GM12878 (cell line): ENCODE measurements around the gene DUSP22. TPM values are rescaled to one million over a fixed set of nuclear protein-coding genes. Genes with fewer than 3 reads are reported as not detected.
A peak's percentile ranks its signal among the peaks of the same experiment; 100 is the strongest.

ENCODE experiments used
- BRCA1 ChIP-seq: IDR thresholded peaks from 2 replicates; pipeline ENCODE4 v1.6.1; 2011; ENCODE audit warnings: low read depth, low read length, improper control_type of control experiment
- CBX5 ChIP-seq: sonication (generic); IDR thresholded peaks from 2 replicates; pipeline ENCODE4 v1.6.1; 2016; ENCODE audit warnings: low read depth, moderate library complexity, mild to moderate bottlenecking, inconsistent platforms
- CREB1 ChIP-seq: IDR thresholded peaks from 2 replicates; pipeline ENCODE4 v1.6.1; 2012; ENCODE audit warnings: low read depth, mild to moderate bottlenecking, inconsistent platforms
- CREM ChIP-seq: IDR thresholded peaks from 2 replicates; pipeline ENCODE4 v1.6.1; 2014; ENCODE audit warnings: antibody characterized with exemption, low read depth
- IRF4 ChIP-seq: IDR thresholded peaks from 2 replicates; pipeline ENCODE4 v1.6.1; 2011; ENCODE audit warnings: low read depth, low read length
- KLF5 ChIP-seq: fragments of 450-650 bp; IDR thresholded peaks from 2 replicates; pipeline ENCODE4 v1.6.1; 2014; ENCODE audit warnings: mild to moderate bottlenecking; ENCODE audit not compliant: partially characterized antibody
- MYB ChIP-seq: fragments of 150-350 bp; IDR thresholded peaks from 2 replicates; pipeline ENCODE4 v1.6.1; 2014; ENCODE audit warnings: mild to moderate bottlenecking, low read depth, low read length, borderline replicate concordance
- POLR2AphosphoS2 ChIP-seq: IDR thresholded peaks from 2 replicates; pipeline ENCODE4 v1.6.1; 2011; ENCODE audit warnings: low read depth, mild to moderate bottlenecking, low read length, improper control_type of control experiment, moderate library complexity
- RB1 ChIP-seq: fragments of 450-650 bp; formaldehyde crosslinking; IDR thresholded peaks from 2 replicates; pipeline ENCODE4 v1.6.1; 2017; ENCODE audit warnings: mild to moderate bottlenecking, borderline replicate concordance
- SMAD1 ChIP-seq: fragments of 450-650 bp; IDR thresholded peaks from 2 replicates; pipeline ENCODE4 v1.6.1; 2018; ENCODE audit warnings: mild to moderate bottlenecking, low read depth; ENCODE audit not compliant: partially characterized antibody
- SREBF1 ChIP-seq: IDR thresholded peaks from 2 replicates; pipeline ENCODE4 v1.6.1; 2012; ENCODE audit warnings: mild to moderate bottlenecking, low read length
- TCF12 ChIP-seq: IDR thresholded peaks from 2 replicates; pipeline ENCODE4 v1.6.1; 2011; ENCODE audit warnings: low read depth, mild to moderate bottlenecking, low read length
- ZNF24 ChIP-seq: fragments of 450-650 bp; IDR thresholded peaks from 2 replicates; pipeline ENCODE4 v1.6.1; 2017; ENCODE audit warnings: antibody characterized with exemption, mild to moderate bottlenecking
- ZNF622 ChIP-seq: fragments of 450-650 bp; IDR thresholded peaks from 2 replicates; pipeline ENCODE4 v1.6.1; 2017; ENCODE audit warnings: mild to moderate bottlenecking, inconsistent platforms
- ZZZ3 ChIP-seq: IDR thresholded peaks from 2 replicates; pipeline ENCODE4 v1.6.1; 2011; ENCODE audit warnings: low read depth; ENCODE audit not compliant: control insufficient read depth, insufficient read length
- polyA plus RNA-seq, 11 experiments: library from polyadenylated mRNA; depleted of rRNA in 4 of 11; unstranded in 6 of 11; stranded (reverse) in 5 of 11; fragments of >200 nt; fragmentation: Nextera tagmentation in 4 of 11; fragmentation: Illumina TruSeq in 1 of 11; extraction: Ambion mirVana in 4 of 11; extraction: Trizol in 1 of 11; gene quantifications; 1 replicate in 1 of 11; 2 replicates in 10 of 11; pipeline versions ENCODE4 v1.2.1 to v1.2.3, GENCODE V29; 2011 to 2016; ENCODE audit warnings: inconsistent platforms in 2 of 11, missing spikeins in 2 of 11, low read depth in 1 of 11
- total RNA-seq, 4 experiments: library from RNA; depleted of rRNA in 3 of 4; stranded (reverse); fragments of >200 nt in 3 of 4; fragmentation: Illumina TruSeq in 1 of 4; extraction: Trizol in 1 of 4; gene quantifications; 2 replicates each; pipeline versions ENCODE4 v1.2.1 to v1.2.3, GENCODE V29; 2013 to 2021
- TF ChIP-seq, protein P1 (sequence below): IDR thresholded peaks from 2 replicates; pipeline ENCODE4 v1.6.1; 2012; ENCODE audit warnings: low read depth, low read length, improper control_type of control experiment
- TF ChIP-seq, protein P2 (sequence below): IDR thresholded peaks from 2 replicates; pipeline ENCODE4 v1.6.1; 2012; ENCODE audit warnings: low read length, inconsistent platforms
- TF ChIP-seq, protein P3 (sequence below): fragments of 450-650 bp; IDR thresholded peaks from 2 replicates; pipeline ENCODE4 v1.6.1; 2017; ENCODE audit warnings: mild to moderate bottlenecking, low read depth, inconsistent platforms; ENCODE audit not compliant: poor library complexity, severe bottlenecking
- TF ChIP-seq, protein P4 (sequence below): fragments of 450-650 bp; IDR thresholded peaks from 2 replicates; pipeline ENCODE4 v1.6.1; 2017; ENCODE audit warnings: mild to moderate bottlenecking
- TF ChIP-seq, protein P5 (sequence below): fragments of 450-650 bp; formaldehyde crosslinking; IDR thresholded peaks from 2 replicates; pipeline ENCODE4 v1.4.0; 2020; ENCODE audit warnings: mild to moderate bottlenecking, moderate library complexity
- TF ChIP-seq, protein P6 (sequence below): IDR thresholded peaks from 2 replicates; pipeline ENCODE4 v1.6.1; 2011; ENCODE audit warnings: low read depth, low read length, improper control_type of control experiment, borderline replicate concordance

Gene DUSP22
- total and polyA plus RNA-seq, 10 of the 15 experiments (the other 5 are each of a cell fraction or from before 2014, with no cell fraction given): 78.9 to 156 (median 107) TPM

DNA sequence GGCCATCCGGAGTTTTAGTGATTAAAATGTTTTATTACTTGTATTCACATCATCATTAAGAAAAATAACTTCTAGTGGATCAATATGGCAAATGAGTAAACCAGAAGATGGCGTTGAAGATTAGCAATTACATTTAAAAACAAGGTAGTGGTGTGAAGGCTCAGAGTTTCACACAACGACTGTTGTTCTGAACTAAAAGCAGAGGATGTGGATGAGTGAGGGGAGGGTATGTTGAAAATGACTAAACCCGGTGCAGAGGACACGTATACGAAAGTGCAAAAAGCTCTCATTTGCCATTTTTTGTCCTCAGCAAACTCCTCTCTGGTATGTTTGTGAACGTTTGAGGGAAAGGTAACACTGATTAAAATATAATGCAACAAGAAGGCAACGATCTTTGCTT is 97.3 kb downstream of the DUSP22 start (continued):
- TF ChIP-seq, protein P1, sequence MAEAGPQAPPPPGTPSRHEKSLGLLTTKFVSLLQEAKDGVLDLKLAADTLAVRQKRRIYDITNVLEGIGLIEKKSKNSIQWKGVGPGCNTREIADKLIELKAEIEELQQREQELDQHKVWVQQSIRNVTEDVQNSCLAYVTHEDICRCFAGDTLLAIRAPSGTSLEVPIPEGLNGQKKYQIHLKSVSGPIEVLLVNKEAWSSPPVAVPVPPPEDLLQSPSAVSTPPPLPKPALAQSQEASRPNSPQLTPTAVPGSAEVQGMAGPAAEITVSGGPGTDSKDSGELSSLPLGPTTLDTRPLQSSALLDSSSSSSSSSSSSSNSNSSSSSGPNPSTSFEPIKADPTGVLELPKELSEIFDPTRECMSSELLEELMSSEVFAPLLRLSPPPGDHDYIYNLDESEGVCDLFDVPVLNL: no peak
- TF ChIP-seq KLF5 (no peak), CREM (peak; percentile 52; the same call in 1 of the 2 replicates), RB1 (no peak), POLR2AphosphoS2 (no peak), MYB (no peak), ZNF622 (no peak), CBX5 (no peak), BRCA1 (no peak), ZNF24 (no peak), ZZZ3 (no peak), TCF12 (no peak), IRF4 (no peak), CREB1 (peak; percentile 60; the same call in 1 of the 2 replicates), SREBF1 (no peak), SMAD1 (peak; percentile 22)
- TF ChIP-seq, protein P2, sequence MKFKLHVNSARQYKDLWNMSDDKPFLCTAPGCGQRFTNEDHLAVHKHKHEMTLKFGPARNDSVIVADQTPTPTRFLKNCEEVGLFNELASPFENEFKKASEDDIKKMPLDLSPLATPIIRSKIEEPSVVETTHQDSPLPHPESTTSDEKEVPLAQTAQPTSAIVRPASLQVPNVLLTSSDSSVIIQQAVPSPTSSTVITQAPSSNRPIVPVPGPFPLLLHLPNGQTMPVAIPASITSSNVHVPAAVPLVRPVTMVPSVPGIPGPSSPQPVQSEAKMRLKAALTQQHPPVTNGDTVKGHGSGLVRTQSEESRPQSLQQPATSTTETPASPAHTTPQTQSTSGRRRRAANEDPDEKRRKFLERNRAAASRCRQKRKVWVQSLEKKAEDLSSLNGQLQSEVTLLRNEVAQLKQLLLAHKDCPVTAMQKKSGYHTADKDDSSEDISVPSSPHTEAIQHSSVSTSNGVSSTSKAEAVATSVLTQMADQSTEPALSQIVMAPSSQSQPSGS: peak; percentile 65
- TF ChIP-seq, protein P3, sequence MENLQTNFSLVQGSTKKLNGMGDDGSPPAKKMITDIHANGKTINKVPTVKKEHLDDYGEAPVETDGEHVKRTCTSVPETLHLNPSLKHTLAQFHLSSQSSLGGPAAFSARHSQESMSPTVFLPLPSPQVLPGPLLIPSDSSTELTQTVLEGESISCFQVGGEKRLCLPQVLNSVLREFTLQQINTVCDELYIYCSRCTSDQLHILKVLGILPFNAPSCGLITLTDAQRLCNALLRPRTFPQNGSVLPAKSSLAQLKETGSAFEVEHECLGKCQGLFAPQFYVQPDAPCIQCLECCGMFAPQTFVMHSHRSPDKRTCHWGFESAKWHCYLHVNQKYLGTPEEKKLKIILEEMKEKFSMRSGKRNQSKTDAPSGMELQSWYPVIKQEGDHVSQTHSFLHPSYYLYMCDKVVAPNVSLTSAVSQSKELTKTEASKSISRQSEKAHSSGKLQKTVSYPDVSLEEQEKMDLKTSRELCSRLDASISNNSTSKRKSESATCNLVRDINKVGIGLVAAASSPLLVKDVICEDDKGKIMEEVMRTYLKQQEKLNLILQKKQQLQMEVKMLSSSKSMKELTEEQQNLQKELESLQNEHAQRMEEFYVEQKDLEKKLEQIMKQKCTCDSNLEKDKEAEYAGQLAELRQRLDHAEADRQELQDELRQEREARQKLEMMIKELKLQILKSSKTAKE: peak; percentile 38
- TF ChIP-seq, protein P4, sequence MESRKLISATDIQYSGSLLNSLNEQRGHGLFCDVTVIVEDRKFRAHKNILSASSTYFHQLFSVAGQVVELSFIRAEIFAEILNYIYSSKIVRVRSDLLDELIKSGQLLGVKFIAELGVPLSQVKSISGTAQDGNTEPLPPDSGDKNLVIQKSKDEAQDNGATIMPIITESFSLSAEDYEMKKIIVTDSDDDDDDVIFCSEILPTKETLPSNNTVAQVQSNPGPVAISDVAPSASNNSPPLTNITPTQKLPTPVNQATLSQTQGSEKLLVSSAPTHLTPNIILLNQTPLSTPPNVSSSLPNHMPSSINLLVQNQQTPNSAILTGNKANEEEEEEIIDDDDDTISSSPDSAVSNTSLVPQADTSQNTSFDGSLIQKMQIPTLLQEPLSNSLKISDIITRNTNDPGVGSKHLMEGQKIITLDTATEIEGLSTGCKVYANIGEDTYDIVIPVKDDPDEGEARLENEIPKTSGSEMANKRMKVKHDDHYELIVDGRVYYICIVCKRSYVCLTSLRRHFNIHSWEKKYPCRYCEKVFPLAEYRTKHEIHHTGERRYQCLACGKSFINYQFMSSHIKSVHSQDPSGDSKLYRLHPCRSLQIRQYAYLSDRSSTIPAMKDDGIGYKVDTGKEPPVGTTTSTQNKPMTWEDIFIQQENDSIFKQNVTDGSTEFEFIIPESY: no peak
- TF ChIP-seq, protein P5, sequence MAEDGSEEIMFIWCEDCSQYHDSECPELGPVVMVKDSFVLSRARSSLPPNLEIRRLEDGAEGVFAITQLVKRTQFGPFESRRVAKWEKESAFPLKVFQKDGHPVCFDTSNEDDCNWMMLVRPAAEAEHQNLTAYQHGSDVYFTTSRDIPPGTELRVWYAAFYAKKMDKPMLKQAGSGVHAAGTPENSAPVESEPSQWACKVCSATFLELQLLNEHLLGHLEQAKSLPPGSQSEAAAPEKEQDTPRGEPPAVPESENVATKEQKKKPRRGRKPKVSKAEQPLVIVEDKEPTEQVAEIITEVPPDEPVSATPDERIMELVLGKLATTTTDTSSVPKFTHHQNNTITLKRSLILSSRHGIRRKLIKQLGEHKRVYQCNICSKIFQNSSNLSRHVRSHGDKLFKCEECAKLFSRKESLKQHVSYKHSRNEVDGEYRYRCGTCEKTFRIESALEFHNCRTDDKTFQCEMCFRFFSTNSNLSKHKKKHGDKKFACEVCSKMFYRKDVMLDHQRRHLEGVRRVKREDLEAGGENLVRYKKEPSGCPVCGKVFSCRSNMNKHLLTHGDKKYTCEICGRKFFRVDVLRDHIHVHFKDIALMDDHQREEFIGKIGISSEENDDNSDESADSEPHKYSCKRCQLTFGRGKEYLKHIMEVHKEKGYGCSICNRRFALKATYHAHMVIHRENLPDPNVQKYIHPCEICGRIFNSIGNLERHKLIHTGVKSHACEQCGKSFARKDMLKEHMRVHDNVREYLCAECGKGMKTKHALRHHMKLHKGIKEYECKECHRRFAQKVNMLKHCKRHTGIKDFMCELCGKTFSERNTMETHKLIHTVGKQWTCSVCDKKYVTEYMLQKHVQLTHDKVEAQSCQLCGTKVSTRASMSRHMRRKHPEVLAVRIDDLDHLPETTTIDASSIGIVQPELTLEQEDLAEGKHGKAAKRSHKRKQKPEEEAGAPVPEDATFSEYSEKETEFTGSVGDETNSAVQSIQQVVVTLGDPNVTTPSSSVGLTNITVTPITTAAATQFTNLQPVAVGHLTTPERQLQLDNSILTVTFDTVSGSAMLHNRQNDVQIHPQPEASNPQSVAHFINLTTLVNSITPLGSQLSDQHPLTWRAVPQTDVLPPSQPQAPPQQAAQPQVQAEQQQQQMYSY: no peak
- TF ChIP-seq, protein P6, sequence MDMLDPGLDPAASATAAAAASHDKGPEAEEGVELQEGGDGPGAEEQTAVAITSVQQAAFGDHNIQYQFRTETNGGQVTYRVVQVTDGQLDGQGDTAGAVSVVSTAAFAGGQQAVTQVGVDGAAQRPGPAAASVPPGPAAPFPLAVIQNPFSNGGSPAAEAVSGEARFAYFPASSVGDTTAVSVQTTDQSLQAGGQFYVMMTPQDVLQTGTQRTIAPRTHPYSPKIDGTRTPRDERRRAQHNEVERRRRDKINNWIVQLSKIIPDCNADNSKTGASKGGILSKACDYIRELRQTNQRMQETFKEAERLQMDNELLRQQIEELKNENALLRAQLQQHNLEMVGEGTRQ: no peak
